Muscle layer of colon (tissue), 2 donors: ENCODE measurements around the gene NSL1.

ENCODE experiments used
- H3K27ac ChIP-seq: one replicate; pipeline ENCODE4 v1.7.0; 2013; ENCODE audit warnings: low read depth, mild to moderate bottlenecking, low read length, moderate library complexity
- H3K27me3 ChIP-seq, 2 donors: one replicate each; pipeline ENCODE4 v1.7.0; 2013; ENCODE audit warnings: low read length in 2 of 2, mild to moderate bottlenecking in 2 of 2; ENCODE audit not compliant: insufficient read depth in 2 of 2, control insufficient read depth in 1 of 2
- H3K36me3 ChIP-seq: one replicate; pipeline ENCODE4 v1.7.0; 2013; ENCODE audit warnings: mild to moderate bottlenecking, low read length; ENCODE audit not compliant: insufficient read depth
- H3K4me1 ChIP-seq: one replicate; pipeline ENCODE4 v1.7.0; 2013; ENCODE audit warnings: mild to moderate bottlenecking, low read length; ENCODE audit not compliant: insufficient read depth
- H3K4me3 ChIP-seq, 2 donors: one replicate each; pipeline ENCODE4 v1.7.0; 2013; ENCODE audit warnings: low read length in 2 of 2, low read depth in 1 of 2, mild to moderate bottlenecking in 1 of 2, moderate library complexity in 1 of 2
- H3K9ac ChIP-seq: one replicate; pipeline ENCODE4 v1.7.0; 2013; ENCODE audit warnings: low read length
- H3K9me3 ChIP-seq: one replicate; pipeline ENCODE4 v1.7.0; 2013; ENCODE audit warnings: mild to moderate bottlenecking, low read length
- donor health status: abdominal sarcoma.
- donor health status: Adenocarcinoma of cecum.

Gene NSL1

GRCh38 chr1:212762234-212762633 lies 29.3 kb downstream of the NSL1 start:
- Histone ChIP-seq H3K27me3 (no peaks in the 10 kb centered on the region), H3K9ac (no peak overlapping the region), H3K4me1 (no peaks in the 10 kb centered on the region), H3K36me3 (no peaks in the 10 kb centered on the region), H3K9me3 (no peaks in the 10 kb centered on the region), H3K4me3 (no peak overlapping the region), H3K27ac (no peak overlapping the region)

- H3K36me3 ChIP-seq, result no peaks in the 10 kb centered on the region
- no peaks in the 10 kb centered on the region for H3K4me1 ChIP-seq
- H3K27ac ChIP-seq, result no peak overlapping the region
- no peak overlapping the region for H3K9ac ChIP-seq
- H3K4me3 ChIP-seq, result no peak overlapping the region
- no peaks in the 10 kb centered on the region for H3K27me3 ChIP-seq
- H3K9me3 ChIP-seq, result no peaks in the 10 kb centered on the region
Observed at GRCh38 chr1:212760126-212760823, 31.3 kb downstream of the NSL1 start.

- no peaks in the 10 kb centered on the region for H3K36me3 ChIP-seq
- no peak overlapping the region for H3K9ac ChIP-seq
- H3K4me3 ChIP-seq, result no peak overlapping the region
- no peaks in the 10 kb centered on the region for H3K27me3 ChIP-seq
- no peaks in the 10 kb centered on the region for H3K9me3 ChIP-seq
- peaks cover 3% of the 10 kb centered on the region for H3K4me1 ChIP-seq
- H3K27ac ChIP-seq, result no peak overlapping the region
Observed at GRCh38 chr1:212759683-212760082, 31.9 kb downstream of the NSL1 start.

GRCh38 chr1:212754680-212755079 lies 36.9 kb downstream of the NSL1 start:
- peaks cover 14% of the 10 kb centered on the region for H3K4me1 ChIP-seq
- H3K36me3 ChIP-seq, result no peaks in the 10 kb centered on the region

GRCh38 chr1:212754193-212754592 lies 37.4 kb downstream of the NSL1 start:
- no peak overlapping the region for H3K9ac ChIP-seq
- no peaks in the 10 kb centered on the region for H3K27me3 ChIP-seq
- H3K4me3 ChIP-seq, result no peak overlapping the region
- no peaks in the 10 kb centered on the region for H3K36me3 ChIP-seq
- no peaks in the 10 kb centered on the region for H3K9me3 ChIP-seq
- no peak overlapping the region for H3K27ac ChIP-seq
- H3K4me1 ChIP-seq, result peaks cover 14% of the 10 kb centered on the region

More at GRCh38 chr1:212754680-212755079, 36.9 kb downstream of the NSL1 start:
- Histone ChIP-seq H3K9ac (no peak overlapping the region), H3K27me3 (no peaks in the 10 kb centered on the region), H3K27ac (no peak overlapping the region), H3K4me3 (no peak overlapping the region), H3K9me3 (no peaks in the 10 kb centered on the region)

- no peak overlapping the region for H3K4me3 ChIP-seq
- H3K9me3 ChIP-seq, result no peaks in the 10 kb centered on the region
- no peaks in the 10 kb centered on the region for H3K27me3 ChIP-seq
- peaks cover 14% of the 10 kb centered on the region for H3K4me1 ChIP-seq
- H3K27ac ChIP-seq, result no peak overlapping the region
- H3K36me3 ChIP-seq, result no peaks in the 10 kb centered on the region
- no peak overlapping the region for H3K9ac ChIP-seq
Observed at GRCh38 chr1:212753749-212754148, 37.8 kb downstream of the NSL1 start.

GRCh38 chr1:212752934-212753497 lies 38.6 kb downstream of the NSL1 start:
- H3K27me3 ChIP-seq, result no peaks in the 10 kb centered on the region
- no peak overlapping the region for H3K9ac ChIP-seq
- no peaks in the 10 kb centered on the region for H3K36me3 ChIP-seq
- H3K9me3 ChIP-seq, result no peaks in the 10 kb centered on the region
- H3K4me1 ChIP-seq, result peaks cover 14% of the 10 kb centered on the region
- peak overlapping the region in 1 of 2 donors; percentile 19 for H3K4me3 ChIP-seq
- no peak overlapping the region for H3K27ac ChIP-seq

- no peaks in the 10 kb centered on the region for H3K27me3 ChIP-seq
- peak overlapping the region in 1 of 2 donors; percentile 19 for H3K4me3 ChIP-seq
- H3K9me3 ChIP-seq, result no peaks in the 10 kb centered on the region
- no peaks in the 10 kb centered on the region for H3K36me3 ChIP-seq
- peaks cover 14% of the 10 kb centered on the region for H3K4me1 ChIP-seq
- no peak overlapping the region for H3K9ac ChIP-seq
- H3K27ac ChIP-seq, result peak overlapping the region; percentile 24
Observed at GRCh38 chr1:212752252-212752933, 39.2 kb downstream of the NSL1 start.

- no peak overlapping the region for H3K4me3 ChIP-seq
- H3K27ac ChIP-seq, result no peak overlapping the region
- H3K9me3 ChIP-seq, result no peaks in the 10 kb centered on the region
- no peaks in the 10 kb centered on the region for H3K36me3 ChIP-seq
- H3K9ac ChIP-seq, result no peak overlapping the region
- peaks cover 14% of the 10 kb centered on the region for H3K4me1 ChIP-seq
- no peaks in the 10 kb centered on the region for H3K27me3 ChIP-seq
Observed at GRCh38 chr1:212749821-212750535, 41.6 kb downstream of the NSL1 start.

GRCh38 chr1:212746546-212746945 lies 45.0 kb downstream of the NSL1 start:
- no peak overlapping the region for H3K4me3 ChIP-seq
- no peaks in the 10 kb centered on the region for H3K36me3 ChIP-seq
- H3K27me3 ChIP-seq, result no peaks in the 10 kb centered on the region
- H3K27ac ChIP-seq, result no peak overlapping the region
- peaks cover 4% of the 10 kb centered on the region for H3K4me1 ChIP-seq
- no peaks in the 10 kb centered on the region for H3K9me3 ChIP-seq
- H3K9ac ChIP-seq, result no peak overlapping the region

- no peaks in the 10 kb centered on the region for H3K9me3 ChIP-seq
- peaks cover 4% of the 10 kb centered on the region for H3K4me1 ChIP-seq
- H3K27me3 ChIP-seq, result no peaks in the 10 kb centered on the region
- no peak overlapping the region for H3K27ac ChIP-seq
- H3K9ac ChIP-seq, result no peak overlapping the region
- no peaks in the 10 kb centered on the region for H3K36me3 ChIP-seq
- H3K4me3 ChIP-seq, result no peak overlapping the region
Observed at GRCh38 chr1:212745303-212745702, 46.3 kb downstream of the NSL1 start.
